Smooth muscle cell of the pulmonary artery (primary cell): ENCODE measurements around the gene ZNF43. TPM values are rescaled to one million over a fixed set of nuclear protein-coding genes. Genes with fewer than 3 reads are reported as not detected.

Experiments
- total RNA-seq: library from RNA; depleted of rRNA; stranded (reverse); fragments of >200 nt; gene quantifications from 2 replicates; pipeline ENCODE4 v1.2.3, GENCODE V29; 2014

ZNF43 gene
- total RNA-seq, result 4.7 and 4.8 TPM in 2 replicates

GRCh38 chr19:21835810-21836444 lies at the start of gene ZNF43:
ZNF43 (minus strand) TSS chr19:21836182; CDS start chr19:21836038, 144 bp downstream.

GRCh38 chr19:21767065-21767800 lies 68.7 kb downstream of the ZNF43 start, which contains the start of gene ZNF100:
ZNF100 (minus strand) TSS chr19:21767579; CDS start chr19:21767429, 150 bp downstream.

Other genes with a start within 250 kb of the ZNF43 start
- 0.99 and 2.4 TPM in 2 replicates for gene ZNF100, start 68.6 kb downstream of the ZNF43 start, total RNA-seq
- gene ZNF208, start 174.8 kb upstream of the ZNF43 start, total RNA-seq, result 0.13 and 0.33 TPM in 2 replicates
- gene ZNF257, start 216.3 kb upstream of the ZNF43 start, total RNA-seq, result 0.26 and 0.99 TPM in 2 replicates